CD4-positive, alpha-beta T cell treated with Interleukin-21 for 1 hour (primary cell): Measurements from ENCODE around the gene C2orf72.
"Not testable (repeated sequence)": the region's sequence is repeated elsewhere in the genome, so short reads cannot be mapped to it uniquely, and the experiment has no call there.

Source experiments
- DNase-seq: peaks from one replicate; pipeline ENCODE4 v3.0.0-alpha.2; 2020

C2orf72 gene

GRCh38 chr2:231015926-231016325 is 21.4 kb upstream of the C2orf72 start:
- DNase-seq = no peak

GRCh38 chr2:231016566-231017230 is 20.6 kb upstream of the C2orf72 start:
- DNase-seq = no peak

GRCh38 chr2:231017231-231017598 is 20.1 kb upstream of the C2orf72 start:
- DNase-seq = no peak

- DNase-seq = no peak
These were observed 19.1 kb upstream of the C2orf72 start for GRCh38 chr2:231018184-231018583.

GRCh38 chr2:231025059-231025458 is 12.3 kb upstream of the C2orf72 start:
- DNase-seq = not testable (repeated sequence)

- no peak for DNase-seq
These were observed 8.4 kb upstream of the C2orf72 start for GRCh38 chr2:231028889-231029288.

GRCh38 chr2:231029563-231029962 is 7.8 kb upstream of the C2orf72 start:
- no peak for DNase-seq

GRCh38 chr2:231030725-231031124 is 6.6 kb upstream of the C2orf72 start:
- no peak for DNase-seq

- no peak for DNase-seq
These were observed 4.7 kb upstream of the C2orf72 start for GRCh38 chr2:231032575-231033140.

- no peak for DNase-seq
These were observed 3.9 kb upstream of the C2orf72 start for GRCh38 chr2:231033147-231034132.

GRCh38 chr2:231034291-231034882 is 2.9 kb upstream of the C2orf72 start:
- DNase-seq = no peak

- DNase-seq = no peak
These were observed 1.2 kb upstream of the C2orf72 start for GRCh38 chr2:231036131-231036530.

GRCh38 chr2:231036578-231037106 is 681 bp upstream of the C2orf72 start:
- no peak for DNase-seq

- no peak for DNase-seq
These were observed 584 bp downstream of the C2orf72 start for GRCh38 chr2:231037731-231038482.

- no peak for DNase-seq
These were observed 1.4 kb downstream of the C2orf72 start for GRCh38 chr2:231038483-231039293.

GRCh38 chr2:231039294-231039664 is 2.0 kb downstream of the C2orf72 start:
- DNase-seq = no peak

GRCh38 chr2:231039821-231040364 is 2.6 kb downstream of the C2orf72 start:
- DNase-seq = no peak

GRCh38 chr2:231041061-231041689 is 3.9 kb downstream of the C2orf72 start:
- DNase-seq = no peak

GRCh38 chr2:231043796-231044195 is 6.5 kb downstream of the C2orf72 start:
- DNase-seq = no peak

- DNase-seq = no peak
These were observed 9.6 kb downstream of the C2orf72 start for GRCh38 chr2:231046916-231047273.
